G401.6 (cell line): Measurements from ENCODE around the gene CD34.
"Not testable (repeated sequence)": the region's sequence is repeated elsewhere in the genome, so short reads cannot be mapped to it uniquely, and the experiment has no call there.

ENCODE experiments used
- FAIRE-seq: peaks from 2 replicates; lab custom pipeline; 2012; peaks lifted over from hg19 to GRCh38; lab: Jason Lieb, UNC

The CD34 gene

DNA sequence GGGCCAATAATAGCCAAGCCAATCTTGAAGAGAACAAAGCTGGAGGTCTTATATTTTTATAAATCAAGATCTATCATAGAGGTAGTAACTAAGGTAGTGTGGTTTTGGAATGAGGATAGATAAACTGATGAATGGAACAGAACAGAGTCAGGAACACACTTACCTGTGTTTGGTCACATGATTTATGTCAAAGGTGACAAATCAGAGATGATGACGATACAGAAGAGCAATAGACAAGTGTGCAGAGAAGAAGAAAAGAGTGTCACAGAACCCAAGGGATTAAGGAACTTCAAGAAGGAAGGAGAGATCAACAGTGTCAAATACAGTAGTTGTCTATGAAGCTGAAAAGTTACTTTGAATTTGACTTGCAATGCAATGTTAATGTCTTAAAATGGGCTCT is 16.1 kb upstream of the CD34 start:
- FAIRE-seq = no peak

DNA sequence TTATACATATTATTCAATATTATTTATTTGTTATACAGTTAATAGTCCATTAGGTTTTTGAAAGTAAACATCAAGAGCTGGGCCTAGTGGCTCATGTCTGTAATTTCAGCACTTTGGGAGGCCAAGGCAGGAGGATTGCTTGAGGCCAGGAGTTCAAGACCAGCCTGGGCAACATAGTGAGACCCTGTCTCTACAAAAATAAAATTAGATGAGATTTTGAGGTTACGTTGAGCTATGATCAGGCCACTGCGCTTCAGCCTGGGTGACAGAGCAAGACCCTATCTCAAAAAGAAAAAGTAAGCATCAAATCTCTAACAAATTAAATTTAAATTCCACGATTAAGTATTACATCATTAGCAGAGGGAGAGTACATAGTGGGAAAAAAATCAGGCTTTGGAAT is 15.0 kb upstream of the CD34 start:
- FAIRE-seq = not testable (repeated sequence)

DNA sequence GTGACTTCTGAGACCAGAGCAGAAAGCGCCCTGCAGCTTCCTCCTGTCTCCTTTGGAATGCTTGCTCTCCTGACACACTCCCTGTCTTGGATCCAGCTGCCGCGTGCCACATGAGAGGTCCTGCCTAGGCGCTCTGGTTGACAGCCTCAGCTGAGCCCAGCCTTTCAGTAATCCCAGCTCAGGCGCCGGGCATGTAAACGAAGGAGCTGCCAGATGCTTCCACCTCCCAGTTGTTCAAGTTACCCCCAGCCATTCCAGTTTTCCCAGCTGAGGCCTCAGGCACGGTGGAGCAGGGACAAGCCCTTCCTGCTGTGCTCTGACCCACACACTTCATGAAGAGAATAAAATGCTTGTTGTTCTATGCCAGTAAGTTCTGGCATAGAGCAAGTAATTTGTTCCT is 14.3 kb upstream of the CD34 start:
- FAIRE-seq = no peak

DNA sequence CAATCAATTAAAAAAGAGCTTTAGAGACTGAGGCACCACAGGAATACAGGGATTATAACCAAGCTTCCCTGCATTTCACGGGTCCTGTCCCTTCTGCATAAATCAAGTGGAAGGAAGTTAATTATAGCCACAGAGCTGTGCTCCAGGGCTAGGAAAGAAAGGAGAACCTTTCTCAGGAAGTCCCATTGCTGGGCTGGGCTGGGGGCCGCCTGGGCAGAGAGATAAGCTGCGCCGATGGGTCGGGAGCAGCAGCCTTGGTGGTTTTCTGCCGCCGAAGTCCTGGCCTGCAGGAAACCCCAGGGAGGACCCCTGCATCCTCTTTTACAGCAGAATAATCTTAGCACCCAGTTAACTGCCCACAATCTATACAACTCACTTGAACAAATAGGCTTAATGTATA is 12.6 kb upstream of the CD34 start:
- FAIRE-seq = no peak

DNA sequence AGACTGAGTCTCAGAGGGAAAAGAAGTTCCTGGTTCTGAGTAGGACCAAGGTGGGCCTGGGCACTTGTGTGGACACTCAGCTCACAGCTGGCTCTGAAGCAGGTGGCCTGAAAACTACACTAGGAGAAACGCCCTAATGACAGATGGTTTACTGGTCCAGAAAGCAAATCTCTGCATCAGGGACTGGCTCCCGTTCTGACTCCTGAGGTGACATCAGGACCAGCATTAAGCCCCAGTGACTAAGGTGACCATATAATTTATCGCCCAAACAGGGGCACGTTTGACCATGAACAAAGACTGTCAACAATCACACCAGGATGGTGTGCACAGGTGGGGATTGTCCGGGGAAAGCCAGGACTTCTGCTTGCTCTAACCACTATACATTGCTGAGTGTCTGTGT is 12.2 kb upstream of the CD34 start:
- no peak for FAIRE-seq

DNA sequence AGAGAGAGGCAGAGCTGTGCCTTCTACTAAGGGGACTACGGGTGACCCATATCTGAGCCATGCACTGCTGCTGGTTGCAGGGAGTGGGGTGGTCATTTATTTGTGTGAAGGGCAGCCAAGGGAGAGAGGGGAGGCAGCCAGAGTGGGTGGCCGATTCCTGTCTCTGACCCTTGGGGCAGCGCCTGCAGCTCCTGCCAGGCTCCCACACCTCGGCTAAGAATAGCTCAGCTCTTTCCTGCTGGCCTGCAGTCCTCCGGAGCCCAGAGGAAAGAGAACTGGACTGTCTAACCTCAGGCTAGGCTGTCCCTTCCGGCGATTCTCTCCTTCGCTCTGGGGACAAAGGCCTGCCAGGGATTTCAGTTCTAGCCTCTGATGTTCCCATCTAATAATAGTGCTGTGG is 11.6 kb upstream of the CD34 start:
- FAIRE-seq = no peak

DNA sequence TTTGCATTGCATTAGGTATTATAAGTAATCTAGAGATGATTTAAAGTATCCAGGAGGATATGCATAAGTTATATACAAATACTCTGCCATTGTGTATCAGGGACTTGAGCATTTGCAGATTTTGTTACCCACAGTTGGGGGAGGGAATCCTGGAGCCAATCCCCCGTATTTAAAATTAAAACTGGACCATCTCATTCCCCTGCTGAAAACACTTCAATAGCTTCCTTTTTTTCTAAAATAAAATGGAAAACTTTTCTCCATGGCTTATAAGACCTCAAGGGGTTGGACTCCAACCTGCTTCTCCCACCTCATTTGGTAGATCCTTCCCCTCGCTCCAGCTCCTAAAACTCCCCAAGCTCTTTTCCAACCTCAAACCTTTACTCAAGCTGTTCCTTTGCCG is 10.4 kb upstream of the CD34 start:
- no peak for FAIRE-seq

DNA sequence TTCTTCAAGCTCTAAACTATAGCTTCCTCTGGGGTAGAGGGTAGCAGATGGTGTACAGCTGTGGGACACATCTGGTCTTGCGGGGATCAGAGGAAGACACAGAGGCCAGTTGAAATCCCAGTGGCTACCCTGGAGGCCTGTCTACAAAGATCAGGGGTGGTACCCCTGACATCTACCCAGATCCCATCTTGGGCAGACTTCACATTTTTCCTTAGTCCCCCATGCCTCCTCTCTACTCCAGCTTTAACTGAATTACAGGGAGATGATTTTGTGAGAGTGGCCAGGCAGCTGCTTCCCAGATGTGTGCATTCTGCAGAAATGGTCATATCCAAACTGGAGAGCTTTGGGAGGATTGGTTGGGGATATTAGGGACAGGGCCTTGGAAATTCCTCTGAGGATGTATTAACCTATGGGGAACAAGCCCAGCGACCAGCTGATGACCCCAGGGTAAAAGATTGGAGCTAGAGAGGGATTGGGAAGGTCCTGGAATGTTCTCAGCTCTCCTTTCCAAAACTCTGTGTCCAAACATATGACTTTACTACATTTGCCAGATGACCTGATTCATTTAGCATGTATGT is 9.6 kb upstream of the CD34 start:
- no peak for FAIRE-seq

DNA sequence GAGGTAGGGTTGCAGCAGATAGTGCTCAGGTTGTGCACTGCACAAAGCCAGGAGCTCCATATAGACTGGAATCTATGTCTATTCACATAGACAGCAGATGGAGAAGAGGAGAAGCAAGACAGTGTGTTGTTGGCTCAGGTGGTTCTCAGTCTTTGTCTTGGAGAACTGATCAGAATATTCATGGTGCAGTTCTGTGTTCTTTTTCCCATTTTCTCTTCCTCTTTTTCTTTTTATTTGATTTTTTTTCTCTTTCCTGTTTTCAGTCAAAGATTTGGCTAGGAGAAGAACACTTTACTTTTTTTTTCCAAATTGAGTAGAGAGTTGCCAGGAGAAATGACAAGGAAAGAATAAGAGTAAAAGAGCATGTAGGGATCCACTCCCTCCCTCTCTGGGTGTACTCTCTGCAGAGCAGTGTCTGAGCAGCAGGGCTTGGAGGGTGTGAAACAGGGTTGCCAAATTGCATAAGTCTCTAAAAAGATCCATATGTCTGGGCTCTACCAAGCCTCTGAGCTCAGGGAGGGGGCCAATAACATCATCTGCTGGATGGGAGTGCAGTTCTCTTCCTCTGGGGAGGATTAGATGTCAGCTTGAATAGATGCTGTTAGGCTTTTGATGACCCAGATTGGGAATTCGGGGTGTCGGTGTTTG is 8.7 kb upstream of the CD34 start:
- FAIRE-seq = no peak

DNA sequence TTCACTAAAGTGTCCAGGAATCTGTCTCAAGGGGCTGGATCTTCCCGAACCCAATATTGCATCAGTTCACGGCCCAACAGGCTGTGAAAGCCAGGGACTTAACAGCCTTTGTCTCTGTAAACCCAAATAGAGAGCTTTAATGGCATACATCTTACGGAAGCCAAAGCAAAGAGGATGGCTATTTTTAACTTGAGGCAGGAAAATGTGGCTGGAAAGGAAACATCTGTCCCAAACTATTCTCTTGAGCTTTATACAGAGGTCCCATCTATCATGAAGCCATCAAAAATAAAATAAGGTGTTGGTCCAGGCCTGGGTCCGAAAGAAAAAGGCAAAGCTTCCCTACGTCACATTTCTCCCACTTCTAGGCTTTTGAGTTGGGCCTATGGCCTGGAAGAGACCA is 7.7 kb upstream of the CD34 start:
- FAIRE-seq = no peak

DNA sequence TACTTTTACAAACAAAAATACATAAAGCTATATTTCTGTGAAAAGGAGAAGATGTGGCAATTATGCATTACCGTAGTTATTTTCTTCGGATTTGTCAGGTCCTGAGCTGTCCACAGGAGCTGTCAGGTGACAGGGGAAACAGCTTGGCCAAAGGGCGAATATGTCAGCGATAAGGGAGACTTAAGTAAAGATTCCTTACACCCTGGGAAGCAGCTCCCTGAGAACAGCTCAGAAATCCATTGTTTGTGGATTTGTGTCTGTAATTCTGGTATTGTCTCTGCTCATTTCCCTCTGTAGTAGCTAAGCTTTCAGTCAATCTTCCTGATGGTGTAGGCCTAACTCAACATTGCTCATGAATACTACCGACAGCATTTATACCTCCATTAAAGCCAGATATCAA is 7.1 kb upstream of the CD34 start:
- FAIRE-seq = no peak

DNA sequence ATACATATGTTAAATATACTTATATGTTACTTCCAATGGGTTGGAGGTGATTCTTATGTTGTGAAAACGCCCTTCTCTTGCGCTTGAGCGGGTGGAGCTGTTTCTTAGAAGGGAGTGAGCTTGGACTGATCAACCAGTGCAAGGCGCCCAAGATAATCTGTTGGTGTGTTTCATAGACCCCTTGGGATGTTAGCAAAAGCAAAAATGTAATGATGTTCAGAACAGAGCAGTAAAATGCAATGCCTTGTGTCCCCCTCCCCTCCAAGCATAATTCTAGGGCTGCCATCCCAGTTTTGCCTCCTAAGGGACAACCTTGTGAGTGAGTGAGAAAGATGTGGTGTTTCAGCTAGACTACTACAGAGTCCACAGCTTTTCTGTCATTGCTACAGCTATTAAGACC is 6.2 kb upstream of the CD34 start:
- no peak for FAIRE-seq

DNA sequence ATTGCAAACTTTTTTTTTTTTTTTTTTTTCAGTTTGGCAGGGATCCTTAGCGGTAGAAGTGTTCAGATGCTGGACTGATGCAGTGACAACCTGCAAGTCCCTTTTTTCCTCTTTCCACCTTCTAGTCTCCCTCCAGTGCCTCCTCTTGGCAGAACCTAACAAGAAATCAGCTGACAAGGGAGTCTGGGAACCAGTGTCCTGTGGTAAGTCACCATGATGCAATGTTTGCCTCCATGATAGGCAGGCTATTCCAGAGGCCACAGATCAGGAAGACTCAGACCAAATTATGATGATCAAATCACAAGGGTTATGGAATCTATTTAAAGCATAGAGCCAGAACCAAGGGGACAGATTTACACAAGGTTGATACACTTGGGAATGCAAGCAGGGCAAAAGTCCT is 3.0 kb upstream of the CD34 start:
- no peak for FAIRE-seq

DNA sequence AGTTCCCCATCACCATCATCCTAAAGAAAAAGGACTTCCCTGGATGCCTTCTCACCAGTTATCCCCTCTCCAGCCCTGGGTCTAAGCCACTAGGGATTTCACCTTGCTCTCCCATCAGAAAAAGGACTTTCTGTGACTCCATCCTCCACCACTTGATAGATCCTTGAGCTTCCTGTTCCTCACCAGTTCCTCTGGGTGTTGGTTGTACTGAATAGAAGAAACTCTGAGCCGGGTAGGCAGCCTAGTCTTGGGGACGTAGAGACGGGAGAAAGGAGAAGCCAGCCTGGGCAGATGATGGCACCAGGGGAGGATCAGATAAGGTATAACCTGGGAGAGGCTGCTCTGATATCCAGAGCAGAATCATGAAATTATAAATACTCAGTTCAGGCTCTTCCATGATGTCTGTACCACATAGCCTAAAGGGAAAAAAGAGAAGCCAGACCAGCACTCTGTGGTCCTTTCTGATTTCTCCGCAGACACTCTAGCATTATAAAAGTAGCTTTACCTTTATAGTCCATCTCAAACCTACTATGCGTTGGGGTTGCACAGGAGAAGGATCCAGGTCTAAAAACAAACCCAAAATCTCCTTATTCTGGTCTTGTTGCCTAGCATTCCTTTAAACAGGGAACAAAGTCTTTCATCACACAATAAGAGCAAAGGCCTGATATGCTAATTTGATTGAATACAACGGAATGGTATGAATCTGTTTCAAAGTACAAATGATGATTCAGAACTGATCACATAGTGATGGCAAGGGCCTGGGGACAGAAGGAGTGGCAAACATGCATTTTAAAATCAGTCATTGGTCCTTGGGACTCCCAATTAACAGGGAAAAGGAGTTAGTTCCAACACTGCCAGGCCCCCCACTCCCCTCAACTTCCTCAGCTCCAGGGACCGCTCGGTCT is 1.2 kb upstream of the CD34 start:
- FAIRE-seq = no peak

DNA sequence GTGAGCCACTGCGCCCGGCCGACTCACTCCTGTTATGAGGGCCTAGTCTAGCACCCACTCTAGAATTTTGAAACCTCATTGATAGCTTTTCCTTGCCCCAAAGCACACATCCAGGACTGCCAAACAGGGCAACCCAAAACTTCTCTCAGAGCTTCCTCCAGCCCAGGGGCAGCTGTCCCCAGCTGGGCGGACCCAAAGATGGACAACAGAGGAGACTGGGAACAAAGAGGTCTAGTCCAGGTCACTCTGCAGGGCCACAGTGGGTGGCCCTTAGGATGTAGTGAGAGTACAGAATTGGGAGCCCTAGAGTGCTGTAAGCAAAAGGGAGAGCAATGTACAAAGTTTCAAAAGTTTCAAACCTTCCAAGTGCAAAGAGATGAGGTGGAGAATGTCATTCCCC is 1.2 kb downstream of the CD34 start:
- no peak for FAIRE-seq

DNA sequence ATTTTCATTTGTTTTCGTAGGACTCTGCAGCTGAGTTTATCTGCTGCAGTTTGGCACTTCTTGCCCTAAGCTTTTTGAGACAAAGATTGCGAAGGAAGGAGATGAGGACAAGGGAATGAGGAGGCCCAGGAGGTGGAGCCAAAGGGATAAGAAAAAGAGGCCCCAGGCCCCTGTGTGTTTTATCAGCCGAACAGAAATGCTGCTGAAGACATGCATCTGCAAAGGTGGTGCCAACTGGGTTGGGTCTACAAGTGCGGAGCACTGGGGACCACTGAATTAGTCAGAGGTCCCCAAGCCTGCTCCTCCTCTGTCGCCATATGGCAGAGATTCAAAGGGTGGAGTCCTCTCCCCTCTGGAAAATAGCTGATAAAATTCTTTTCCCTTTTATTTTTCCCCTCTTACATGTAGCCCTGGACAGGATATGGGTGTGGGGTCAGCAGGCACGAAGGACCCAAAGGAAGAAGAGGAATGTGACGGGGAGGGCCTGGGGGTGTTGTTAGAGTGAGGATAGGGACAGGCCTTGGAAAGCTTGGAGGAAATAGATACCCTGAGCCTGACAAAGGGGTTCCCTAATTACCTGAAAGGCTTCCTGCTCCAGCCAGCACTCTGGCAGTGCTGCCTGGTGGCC is 2.7 kb downstream of the CD34 start:
- FAIRE-seq = no peak

DNA sequence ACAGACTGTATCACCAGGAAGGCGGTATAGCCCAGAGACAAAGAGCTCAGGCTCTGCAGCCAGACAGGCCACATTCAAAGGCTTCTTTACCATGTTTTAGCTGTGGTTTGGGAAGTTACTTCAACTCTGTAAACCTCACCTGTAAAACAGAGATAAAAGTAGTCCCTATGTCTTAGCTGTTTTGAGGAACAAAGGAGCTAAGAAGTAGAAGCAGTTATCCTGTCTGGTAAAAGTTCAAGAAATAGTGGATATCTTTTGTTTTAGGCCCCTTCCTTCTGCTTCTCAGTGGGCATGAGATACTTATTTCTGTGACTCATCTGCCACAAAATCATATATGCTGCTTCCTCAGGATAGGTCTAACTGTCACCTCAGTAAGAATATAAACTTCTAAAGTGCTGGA is 6.5 kb downstream of the CD34 start:
- no peak for FAIRE-seq

DNA sequence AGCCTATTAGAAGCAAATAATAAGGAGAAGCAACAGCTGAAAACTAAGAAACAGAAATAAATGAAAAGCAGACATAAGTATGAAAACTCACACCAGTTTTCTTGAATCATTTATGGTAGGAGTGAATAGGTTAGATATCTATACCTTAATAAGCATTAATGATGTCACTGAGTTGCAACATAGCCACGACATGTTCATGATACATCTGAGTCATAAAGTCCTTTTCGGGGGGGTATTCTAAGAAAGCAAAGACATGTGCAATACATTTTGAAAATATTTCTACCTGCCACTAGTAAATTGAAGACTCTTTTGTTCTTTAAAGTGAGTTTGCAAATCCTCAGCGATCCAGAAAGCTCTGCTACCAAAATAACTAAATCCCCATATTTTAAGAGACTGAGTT is 7.2 kb downstream of the CD34 start:
- no peak for FAIRE-seq

DNA sequence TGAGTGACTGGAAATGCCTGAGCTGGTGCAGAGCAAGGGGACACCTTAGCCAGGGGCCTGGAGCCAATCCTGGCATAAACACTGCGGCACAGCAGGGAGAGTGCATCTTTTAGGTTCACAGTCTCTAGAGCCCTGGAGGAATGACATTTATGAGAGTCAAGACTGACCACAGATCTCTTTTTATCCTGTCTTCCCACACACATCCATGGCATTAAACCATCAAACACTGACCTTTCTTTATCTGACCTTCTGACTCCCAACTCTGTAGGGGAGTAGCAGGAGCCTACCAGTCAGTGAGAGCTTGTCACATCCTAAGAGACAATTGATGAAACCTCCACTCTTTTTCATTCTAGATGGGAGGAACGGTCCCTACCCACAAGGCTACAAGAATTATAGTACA is 7.9 kb downstream of the CD34 start:
- no peak for FAIRE-seq

DNA sequence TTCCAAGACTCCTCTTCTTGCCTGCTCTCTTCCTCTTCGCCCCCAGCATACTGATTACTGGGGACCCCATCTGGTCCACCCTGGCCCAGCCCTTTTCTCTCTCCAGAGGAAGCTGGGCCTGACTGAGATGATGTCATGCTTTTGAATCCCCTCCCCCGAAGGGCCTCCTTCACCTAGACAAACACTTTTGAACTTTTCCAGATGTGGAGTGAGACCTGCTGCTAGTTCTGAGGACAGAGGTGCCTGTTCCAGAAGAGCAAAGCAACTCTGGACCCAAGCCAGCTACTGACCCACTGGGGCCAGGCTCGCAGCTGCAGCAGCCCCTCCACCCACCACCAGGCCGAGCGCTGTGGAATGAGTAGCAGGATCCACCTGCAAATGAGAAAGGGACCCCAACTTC is 8.4 kb downstream of the CD34 start:
- no peak for FAIRE-seq

DNA sequence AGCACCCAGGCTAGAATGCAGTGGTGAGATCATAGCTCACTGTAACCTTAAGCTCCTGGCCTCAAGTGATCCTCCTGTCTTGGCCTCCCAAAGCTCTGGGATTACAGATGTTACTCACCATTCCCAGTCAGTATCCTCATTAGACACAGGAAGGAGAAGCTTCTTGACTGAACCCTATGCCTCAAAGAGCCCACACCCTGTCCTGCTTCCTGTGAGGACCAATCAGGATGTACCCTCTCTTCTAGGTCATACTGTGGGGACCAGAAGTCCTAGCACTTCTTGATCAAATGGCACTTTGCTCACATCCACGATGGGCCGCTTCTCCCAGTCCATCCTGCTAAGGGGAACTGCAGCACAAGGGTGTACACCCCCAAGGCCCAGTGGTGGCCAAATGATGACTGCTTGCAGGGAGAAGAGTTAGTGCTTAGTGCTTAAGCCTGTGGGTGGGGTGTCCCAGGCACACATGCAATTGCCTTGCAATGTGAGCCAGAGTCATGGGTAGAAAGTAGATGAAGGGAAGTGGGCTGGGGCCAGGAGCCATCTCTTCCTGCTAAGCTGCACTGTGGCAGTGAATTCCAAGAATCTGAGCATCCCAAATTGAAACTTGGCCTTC is 9.8 kb downstream of the CD34 start:
- FAIRE-seq = no peak

DNA sequence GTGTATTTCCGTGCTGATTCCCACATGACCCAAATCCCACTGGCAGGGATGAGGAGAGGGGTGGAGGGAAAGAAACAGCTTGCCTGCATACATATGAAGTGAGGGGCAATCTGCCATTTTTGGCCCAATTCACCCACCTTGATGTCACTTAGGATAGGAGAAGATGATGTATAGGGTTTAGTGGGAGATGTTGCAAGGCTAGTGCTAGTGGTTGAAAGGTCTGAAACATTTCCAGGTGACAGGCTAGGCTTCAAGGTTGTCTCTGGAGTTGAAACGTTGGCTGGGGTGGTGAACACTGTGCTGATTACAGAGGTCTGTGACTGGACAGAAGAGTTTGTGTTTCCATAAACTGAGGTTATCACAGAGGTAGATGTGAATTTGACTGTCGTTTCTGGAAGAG is 12.1 kb downstream of the CD34 start:
- FAIRE-seq = no peak

DNA sequence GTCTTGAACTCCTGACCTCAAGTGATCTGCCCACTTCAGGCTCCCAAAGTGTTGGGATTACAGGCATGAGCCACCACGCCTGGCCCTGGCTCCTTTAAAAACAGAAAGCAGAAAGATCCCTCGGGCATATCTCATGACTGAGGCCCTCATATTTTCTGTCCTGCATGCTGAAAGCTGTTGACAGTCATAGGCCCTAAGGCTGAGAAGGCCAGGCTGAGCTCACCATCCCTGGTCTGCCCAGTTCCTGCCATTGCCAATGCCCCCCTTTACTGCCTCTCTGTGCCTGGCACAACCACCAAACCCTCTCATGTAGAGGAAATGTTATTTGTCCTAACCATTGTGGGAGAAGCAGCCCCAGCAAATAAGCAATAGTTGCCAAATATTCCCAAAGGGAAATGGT is 12.7 kb downstream of the CD34 start:
- FAIRE-seq = no peak
